ENCODE measurements around the gene EIF2AK3. TPM values are rescaled to one million over a fixed set of nuclear protein-coding genes. Genes with fewer than 3 reads are reported as not detected.

The EIF2AK3 gene
- polyA plus RNA-seq, 1 donor (not counting 4 experiments of a cell fraction or from before 2014, with no cell fraction given), result 10.9 TPM

DNA sequence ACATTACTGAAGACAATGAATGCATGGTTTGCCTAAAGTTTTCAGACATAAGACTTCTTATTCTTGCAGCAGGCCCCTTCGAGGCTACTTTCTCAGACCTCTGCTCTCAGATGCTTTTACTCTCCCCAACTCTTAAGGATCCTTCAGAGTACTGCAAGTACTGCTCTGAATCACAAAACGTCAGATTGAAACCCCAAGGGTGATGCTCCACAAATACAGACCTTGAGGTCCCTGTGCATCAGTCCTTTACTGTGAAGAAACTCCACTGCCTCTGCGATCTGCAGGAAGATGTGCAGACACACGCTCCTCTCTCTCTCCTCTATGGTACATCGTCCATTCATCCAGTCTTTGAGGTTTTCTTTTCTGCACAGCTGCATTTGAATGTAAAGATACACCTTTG, 52.8 kb downstream of the EIF2AK3 start:
- Histone ChIP-seq H3K9me1 (ENCODE audit: control insufficient read depth, extremely low read depth, insufficient read depth, low read length) (no peaks in the 10 kb centered on the region), H3K36me3 (ENCODE audit: control insufficient read depth in 2 of 2, extremely low read depth in 1 of 2, insufficient read depth in 2 of 2, low read length in 2 of 2) (peaks cover 20 to 24% of the 10 kb centered on the region in 2 experiments), H3K4me3 (ENCODE audit: control insufficient read depth in 2 of 3, extremely low read depth in 1 of 3, insufficient read depth in 2 of 3, low read depth in 1 of 3, low read length in 3 of 3) (no peak overlapping the region), H2AFZ (ENCODE audit: control insufficient read depth, low read length) (no peak overlapping the region), H3K27ac (ENCODE audit: control insufficient read depth, insufficient read depth, low read length) (no peak overlapping the region), H4K20me1 (ENCODE audit: control insufficient read depth, extremely low read depth, insufficient read depth, low read length) (no peaks in the 10 kb centered on the region), H3K9ac (ENCODE audit: control insufficient read depth, extremely low read depth, insufficient read depth, low read length) (no peak overlapping the region), H3K79me2 (ENCODE audit: control insufficient read depth, insufficient read depth, low read length) (no peaks in the 10 kb centered on the region), H3K4me2 (ENCODE audit: control insufficient read depth, extremely low read depth, insufficient read depth, low read depth, low read length) (no peak overlapping the region), H3K9me3 (ENCODE audit: control insufficient read depth, low read depth, low read length) (no peaks in the 10 kb centered on the region), H3K4me1 (ENCODE audit: control insufficient read depth, extremely low read depth, insufficient read depth, low read length) (no peaks in the 10 kb centered on the region), H3K27me3 (ENCODE audit: control insufficient read depth, extremely low read depth, insufficient read depth, low read length) (no peaks in the 10 kb centered on the region)
- FAIRE-seq (no peak), DNase-seq (ENCODE audit: low read depth, low spot score) (no peak)
- TF ChIP-seq, protein P1, sequence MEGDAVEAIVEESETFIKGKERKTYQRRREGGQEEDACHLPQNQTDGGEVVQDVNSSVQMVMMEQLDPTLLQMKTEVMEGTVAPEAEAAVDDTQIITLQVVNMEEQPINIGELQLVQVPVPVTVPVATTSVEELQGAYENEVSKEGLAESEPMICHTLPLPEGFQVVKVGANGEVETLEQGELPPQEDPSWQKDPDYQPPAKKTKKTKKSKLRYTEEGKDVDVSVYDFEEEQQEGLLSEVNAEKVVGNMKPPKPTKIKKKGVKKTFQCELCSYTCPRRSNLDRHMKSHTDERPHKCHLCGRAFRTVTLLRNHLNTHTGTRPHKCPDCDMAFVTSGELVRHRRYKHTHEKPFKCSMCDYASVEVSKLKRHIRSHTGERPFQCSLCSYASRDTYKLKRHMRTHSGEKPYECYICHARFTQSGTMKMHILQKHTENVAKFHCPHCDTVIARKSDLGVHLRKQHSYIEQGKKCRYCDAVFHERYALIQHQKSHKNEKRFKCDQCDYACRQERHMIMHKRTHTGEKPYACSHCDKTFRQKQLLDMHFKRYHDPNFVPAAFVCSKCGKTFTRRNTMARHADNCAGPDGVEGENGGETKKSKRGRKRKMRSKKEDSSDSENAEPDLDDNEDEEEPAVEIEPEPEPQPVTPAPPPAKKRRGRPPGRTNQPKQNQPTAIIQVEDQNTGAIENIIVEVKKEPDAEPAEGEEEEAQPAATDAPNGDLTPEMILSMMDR (optimal IDR thresholded peaks at IDR 0.05 in 1 of 3, IDR thresholded peaks at IDR 0.05 in 1 of 3, conservative IDR thresholded peaks at IDR 0.05 in 1 of 3; ENCODE audit: extremely low read depth in 1 of 3, insufficient read depth in 2 of 3, low read length in 3 of 3), result no peak
- TF ChIP-seq EZH2 (IDR thresholded peaks at IDR 0.05; ENCODE audit: low read length), result no peak
- dilution Hi-C loops (cut with MboI; ENCODE audit: extremely low pct_ligation_motif_present, low sequenced_read_pairs), result no loop called here

DNA sequence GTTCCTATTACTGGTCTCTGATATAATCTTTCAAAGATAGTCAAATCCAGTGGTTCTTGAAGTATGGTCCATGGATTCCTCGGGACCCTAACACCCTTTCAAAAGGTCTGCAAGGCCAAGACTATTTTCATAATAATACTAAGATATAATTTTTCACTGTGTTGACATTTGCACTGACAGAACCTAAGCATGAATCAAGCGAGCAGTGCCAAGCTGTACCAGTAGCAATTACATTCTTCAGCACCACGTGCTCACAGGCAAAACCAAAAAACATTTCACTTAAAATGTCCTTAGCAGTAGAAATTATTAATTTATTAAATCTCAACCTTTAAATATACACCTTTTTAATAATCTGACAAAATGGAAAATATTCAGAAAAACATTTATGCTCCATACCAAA, 59.1 kb downstream of the EIF2AK3 start:
- H3K9me1 ChIP-seq (ENCODE audit: control insufficient read depth, extremely low read depth, insufficient read depth, low read length), result no peaks in the 10 kb centered on the region
- no peak overlapping the region for H2AFZ ChIP-seq (ENCODE audit: control insufficient read depth, low read length)
- H3K27me3 ChIP-seq (ENCODE audit: control insufficient read depth, extremely low read depth, insufficient read depth, low read length), result no peaks in the 10 kb centered on the region
- H3K79me2 ChIP-seq (ENCODE audit: control insufficient read depth, insufficient read depth, low read length), result no peaks in the 10 kb centered on the region
- H3K36me3 ChIP-seq (ENCODE audit: control insufficient read depth in 2 of 2, extremely low read depth in 1 of 2, insufficient read depth in 2 of 2, low read length in 2 of 2), result peaks cover 0 to 11% of the 10 kb centered on the region in 2 experiments
- no peaks in the 10 kb centered on the region for H3K9me3 ChIP-seq (ENCODE audit: control insufficient read depth, low read depth, low read length)
- no peak overlapping the region for H3K4me2 ChIP-seq (ENCODE audit: control insufficient read depth, extremely low read depth, insufficient read depth, low read depth, low read length)
- TF ChIP-seq EZH2 (IDR thresholded peaks at IDR 0.05; ENCODE audit: low read length), result no peak
- TF ChIP-seq, protein P1 (optimal IDR thresholded peaks at IDR 0.05 in 1 of 3, IDR thresholded peaks at IDR 0.05 in 1 of 3, conservative IDR thresholded peaks at IDR 0.05 in 1 of 3; ENCODE audit: extremely low read depth in 1 of 3, insufficient read depth in 2 of 3, low read length in 3 of 3), result no peak
- FAIRE-seq (no peak), DNase-seq (ENCODE audit: low read depth, low spot score) (no peak)
- dilution Hi-C loops (cut with MboI; ENCODE audit: extremely low pct_ligation_motif_present, low sequenced_read_pairs), result no loop called here
- H3K27ac ChIP-seq (ENCODE audit: control insufficient read depth, insufficient read depth, low read length), result no peak overlapping the region
- no peaks in the 10 kb centered on the region for H3K4me1 ChIP-seq (ENCODE audit: control insufficient read depth, extremely low read depth, insufficient read depth, low read length)
- no peaks in the 10 kb centered on the region for H4K20me1 ChIP-seq (ENCODE audit: control insufficient read depth, extremely low read depth, insufficient read depth, low read length)
- no peak overlapping the region for H3K9ac ChIP-seq (ENCODE audit: control insufficient read depth, extremely low read depth, insufficient read depth, low read length)
- no peak overlapping the region for H3K4me3 ChIP-seq (ENCODE audit: control insufficient read depth in 2 of 3, extremely low read depth in 1 of 3, insufficient read depth in 2 of 3, low read depth in 1 of 3, low read length in 3 of 3)
